GM12864 (cell line): Measurements from ENCODE around the gene COBL.

Experiments
- DNase-seq: peaks from one replicate; pipeline ENCODE4 v3.0.0-alpha.2; 2011; ENCODE audit warnings: low read depth
- H3K4me3 ChIP-seq: 2 replicates; pipeline ENCODE4 v1.5.1; 2011; ENCODE audit warnings: mild to moderate bottlenecking, low read depth, low read length, control low read depth
- TF ChIP-seq, protein P1 (sequence below): IDR thresholded peaks from 2 replicates; pipeline ENCODE4 v1.5.1; 2011; ENCODE audit warnings: low read depth, mild to moderate bottlenecking, moderate library complexity, low read length, control low read depth, inconsistent platforms; ENCODE audit errors: missing control alignments

The COBL gene

DNA sequence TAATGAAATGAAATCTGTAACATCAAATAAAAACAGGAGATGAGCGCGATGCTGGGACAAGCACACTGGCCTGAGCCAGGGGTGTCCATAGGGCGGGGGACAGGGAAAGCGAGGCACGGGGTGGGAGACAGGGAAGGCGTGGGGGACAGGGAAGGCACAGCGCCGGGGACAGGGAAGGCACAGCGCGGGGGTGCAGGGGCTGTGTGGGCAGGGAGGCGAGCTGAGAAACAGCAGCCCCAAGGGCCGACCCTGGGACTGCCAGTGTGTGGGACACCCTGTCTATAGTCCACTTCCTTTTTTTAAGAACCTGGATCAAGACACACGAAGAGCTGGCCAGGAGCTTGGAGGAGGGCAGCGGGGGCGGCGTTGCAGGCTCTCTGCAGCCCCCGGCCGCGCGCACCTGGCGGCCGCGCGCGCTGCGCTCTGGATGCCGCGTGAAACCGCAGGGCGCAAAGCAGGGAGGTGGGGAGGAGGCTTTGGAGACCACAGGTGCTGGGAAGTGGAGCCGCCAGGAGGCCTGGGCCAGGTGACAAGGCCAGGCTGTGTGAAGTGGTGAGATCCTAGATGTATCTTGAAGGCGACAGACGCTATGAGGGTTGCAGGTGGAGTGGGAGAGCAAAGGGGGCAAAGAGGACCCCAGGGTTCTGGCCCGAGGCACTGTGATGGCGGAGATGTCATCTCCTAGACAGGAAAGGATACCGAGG lies 157.7 kb downstream of the COBL start:
- H3K4me3 ChIP-seq: no peak overlapping the region
- DNase-seq: no peak
- TF ChIP-seq, protein P1, sequence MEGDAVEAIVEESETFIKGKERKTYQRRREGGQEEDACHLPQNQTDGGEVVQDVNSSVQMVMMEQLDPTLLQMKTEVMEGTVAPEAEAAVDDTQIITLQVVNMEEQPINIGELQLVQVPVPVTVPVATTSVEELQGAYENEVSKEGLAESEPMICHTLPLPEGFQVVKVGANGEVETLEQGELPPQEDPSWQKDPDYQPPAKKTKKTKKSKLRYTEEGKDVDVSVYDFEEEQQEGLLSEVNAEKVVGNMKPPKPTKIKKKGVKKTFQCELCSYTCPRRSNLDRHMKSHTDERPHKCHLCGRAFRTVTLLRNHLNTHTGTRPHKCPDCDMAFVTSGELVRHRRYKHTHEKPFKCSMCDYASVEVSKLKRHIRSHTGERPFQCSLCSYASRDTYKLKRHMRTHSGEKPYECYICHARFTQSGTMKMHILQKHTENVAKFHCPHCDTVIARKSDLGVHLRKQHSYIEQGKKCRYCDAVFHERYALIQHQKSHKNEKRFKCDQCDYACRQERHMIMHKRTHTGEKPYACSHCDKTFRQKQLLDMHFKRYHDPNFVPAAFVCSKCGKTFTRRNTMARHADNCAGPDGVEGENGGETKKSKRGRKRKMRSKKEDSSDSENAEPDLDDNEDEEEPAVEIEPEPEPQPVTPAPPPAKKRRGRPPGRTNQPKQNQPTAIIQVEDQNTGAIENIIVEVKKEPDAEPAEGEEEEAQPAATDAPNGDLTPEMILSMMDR: no peak

GRCh38 chr7:51158211-51158610 lies 158.4 kb downstream of the COBL start:
- DNase-seq: no peak
- no peak overlapping the region for H3K4me3 ChIP-seq
- TF ChIP-seq, protein P1: no peak

DNA sequence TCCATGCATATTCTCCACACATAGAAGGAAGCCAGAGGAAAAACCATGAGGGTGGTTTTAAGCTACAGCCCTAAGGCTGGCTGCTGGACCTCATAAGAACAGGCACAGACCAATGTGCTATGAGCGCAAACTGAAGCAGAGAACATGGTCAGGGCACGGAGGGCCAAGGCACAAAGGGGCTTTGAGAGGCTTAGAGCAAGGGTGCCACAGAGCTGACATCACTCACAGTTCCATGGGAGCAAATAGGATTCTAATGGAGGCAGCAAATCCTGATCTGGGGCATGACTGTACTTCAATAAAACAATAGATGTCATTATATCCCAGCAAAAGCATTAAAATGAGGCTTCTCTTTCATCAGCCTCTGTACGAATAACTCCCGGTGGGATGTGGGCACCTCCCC lies 162.4 kb downstream of the COBL start:
- H3K4me3 ChIP-seq: no peak overlapping the region
- DNase-seq: no peak
- TF ChIP-seq, protein P1: no peak

DNA sequence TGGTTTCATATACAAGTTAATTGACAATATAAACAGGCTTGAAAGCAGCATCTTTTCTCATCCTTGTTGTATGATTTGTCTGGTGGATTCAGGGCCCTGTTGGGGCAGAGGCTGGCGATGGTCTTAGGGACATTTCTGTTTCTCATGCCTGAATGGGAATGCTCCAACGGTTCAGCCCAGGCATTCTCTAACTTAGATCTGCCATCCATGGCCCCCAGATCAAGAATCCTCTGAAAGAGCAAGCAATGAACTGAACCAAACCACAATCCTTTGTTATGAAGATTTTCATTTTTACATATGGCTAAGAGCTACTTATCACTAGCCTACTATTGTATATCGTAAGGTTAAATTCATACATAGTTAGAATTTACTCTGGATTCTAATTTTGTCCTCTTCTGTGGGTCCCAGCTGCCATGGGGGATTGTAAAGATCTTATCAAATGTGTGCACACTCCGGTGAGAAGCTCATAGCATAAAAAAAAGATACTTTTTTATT lies 163.9 kb downstream of the COBL start:
- TF ChIP-seq, protein P1: no peak
- no peak for DNase-seq
- no peak overlapping the region for H3K4me3 ChIP-seq

DNA sequence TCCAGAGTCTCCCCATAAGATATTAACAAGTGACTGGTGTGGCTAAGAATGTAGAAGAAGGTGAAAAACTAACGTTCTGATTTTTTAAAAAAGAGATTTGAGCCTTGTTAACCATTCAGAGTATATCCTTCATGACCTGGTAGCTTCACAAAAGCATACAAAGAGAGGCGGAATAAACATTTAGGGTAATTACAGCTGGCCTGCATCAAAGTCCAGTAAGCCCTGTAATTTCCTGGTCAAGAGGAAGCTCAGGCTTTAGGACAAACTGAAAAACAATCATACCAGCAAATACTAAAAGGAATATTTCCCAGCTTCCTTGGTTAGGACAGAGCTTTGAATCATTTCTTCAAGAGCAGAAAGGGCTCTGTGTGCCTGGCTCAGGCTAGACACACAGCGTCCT lies 165.2 kb downstream of the COBL start:
- no peak for DNase-seq
- no peak overlapping the region for H3K4me3 ChIP-seq
- TF ChIP-seq, protein P1: no peak

DNA sequence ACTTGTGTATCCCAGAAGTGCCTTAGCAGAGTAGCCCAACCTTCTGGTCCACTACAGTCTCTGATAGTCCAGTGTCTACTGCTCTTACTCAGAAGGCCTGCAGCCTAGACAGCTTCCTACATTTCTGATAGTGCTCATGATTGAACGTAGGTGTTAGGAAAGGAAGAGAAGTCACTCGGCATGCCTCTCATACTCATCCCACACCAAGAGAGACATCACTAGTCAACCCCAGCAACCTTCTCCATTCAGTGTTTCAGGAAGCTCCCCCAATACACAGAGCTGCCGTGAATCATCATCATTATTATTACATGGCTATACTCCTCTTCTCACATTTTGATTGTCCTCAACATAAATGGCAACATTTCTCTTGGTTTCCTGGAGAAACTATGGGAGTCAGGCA lies 166.4 kb downstream of the COBL start:
- no peak overlapping the region for H3K4me3 ChIP-seq
- no peak for DNase-seq
- TF ChIP-seq, protein P1: no peak

GRCh38 chr7:51148216-51148615 lies 168.4 kb downstream of the COBL start:
- no peak for DNase-seq
- TF ChIP-seq, protein P1: no peak
- no peak overlapping the region for H3K4me3 ChIP-seq
